GM18870 (cell line): ENCODE measurements around the gene TAS2R30.
"Not testable (repeated sequence)": the region's sequence is repeated elsewhere in the genome, so short reads cannot be mapped to it uniquely, and the experiment has no call there.

Experiments used
- ATAC-seq: cut with Tn5 transposase; IDR thresholded peaks from one replicate; pipeline ENCODE4 v1.9.1; 2021; ENCODE audit warnings: moderate library complexity; ENCODE audit not compliant: unreplicated experiment

Gene TAS2R30

DNA sequence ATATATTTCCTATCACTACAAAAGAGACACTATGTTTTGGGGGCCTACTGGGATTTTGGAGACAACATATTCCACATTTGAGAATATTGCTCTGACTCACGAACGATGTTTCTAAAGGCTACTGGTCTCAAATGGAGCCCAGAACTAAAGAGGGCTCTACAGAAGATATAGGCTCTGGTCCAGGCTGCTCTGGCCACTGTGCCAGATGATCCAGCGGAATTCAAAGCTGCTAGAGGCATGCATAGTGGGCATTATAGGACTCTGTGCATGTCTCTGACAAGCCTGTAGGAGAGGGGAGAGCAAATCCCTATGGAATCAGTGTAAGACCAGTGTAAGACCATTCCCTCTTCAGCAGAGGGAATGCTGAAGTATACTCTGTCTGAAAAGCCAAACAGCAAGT is 4.1 kb downstream of the TAS2R30 start:
- ATAC-seq = no peak

- not testable (repeated sequence) for ATAC-seq
Observed at GRCh38 chr12:11114130-11114529, 20.3 kb downstream of the TAS2R30 start.

DNA sequence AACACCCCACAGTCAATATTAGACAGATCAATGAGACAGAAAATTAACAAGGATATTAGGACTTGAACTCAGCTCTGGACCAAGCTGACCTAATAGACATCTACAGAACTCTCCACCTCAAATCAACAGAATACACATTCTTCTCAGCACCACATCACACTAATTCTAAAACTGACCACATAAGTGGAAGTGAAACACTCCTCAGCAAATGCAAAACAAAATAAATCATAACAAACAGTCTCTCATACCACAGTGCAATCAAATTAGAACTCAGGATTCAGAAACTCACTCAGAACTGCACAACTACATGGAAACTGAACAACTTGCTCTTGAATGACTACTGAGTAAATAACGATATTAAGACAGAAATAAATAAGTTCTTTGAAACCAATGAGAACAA is 23.2 kb downstream of the TAS2R30 start:
- ATAC-seq = not testable (repeated sequence)

DNA sequence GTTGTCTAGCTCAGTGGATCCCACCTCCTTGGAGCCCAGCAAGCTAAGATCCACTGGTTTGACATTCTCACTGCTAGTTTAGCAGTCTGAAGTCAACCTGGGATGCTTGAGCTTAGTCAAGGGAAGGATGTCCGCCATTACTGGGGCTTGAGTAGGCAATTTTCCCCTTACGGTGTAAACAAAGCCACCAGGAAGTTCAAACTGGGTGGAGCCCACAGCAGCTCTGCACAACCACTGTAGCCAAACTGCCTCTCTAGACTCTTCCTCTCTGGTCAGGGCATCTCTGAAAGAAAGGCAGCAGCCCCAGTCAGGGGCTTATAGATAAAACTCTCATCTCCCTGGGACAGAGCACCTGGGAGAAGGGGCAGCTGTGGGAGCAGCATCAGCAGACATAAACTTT is 25.6 kb downstream of the TAS2R30 start:
- ATAC-seq = no peak

GRCh38 chr12:11107719-11108118 is 26.7 kb downstream of the TAS2R30 start:
- ATAC-seq = no peak

- ATAC-seq = no peak
Observed at GRCh38 chr12:11106288-11106687, 28.2 kb downstream of the TAS2R30 start.

GRCh38 chr12:11105546-11105945 is 28.9 kb downstream of the TAS2R30 start:
- no peak for ATAC-seq

DNA sequence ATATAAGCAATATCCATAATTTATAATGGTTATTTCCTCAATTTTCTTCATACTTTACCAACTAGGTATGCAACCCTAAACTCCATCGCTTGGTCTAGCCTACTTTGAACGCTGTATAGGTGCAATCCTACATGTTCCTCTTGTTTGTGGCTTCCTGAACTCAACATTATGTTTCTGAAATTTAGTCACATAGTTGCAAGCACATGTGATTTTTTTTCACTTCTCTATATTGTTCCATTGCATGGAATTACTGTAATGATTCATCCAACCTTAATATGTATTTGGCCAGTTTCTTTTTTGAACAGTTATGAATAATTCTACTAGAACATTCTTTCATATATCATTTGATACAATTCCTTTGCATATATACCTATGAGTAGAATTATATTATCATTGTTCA is 39.5 kb downstream of the TAS2R30 start:
- peak; percentile 74 for ATAC-seq

- ATAC-seq = no peak
Observed at GRCh38 chr12:11092128-11092527, 42.3 kb downstream of the TAS2R30 start, which contains the start of gene TAS2R43. Gene TAS2R43, minus strand, starts transcription at chr12:11092313. Its CDS starts 84 bp downstream, at chr12:11092229.

DNA sequence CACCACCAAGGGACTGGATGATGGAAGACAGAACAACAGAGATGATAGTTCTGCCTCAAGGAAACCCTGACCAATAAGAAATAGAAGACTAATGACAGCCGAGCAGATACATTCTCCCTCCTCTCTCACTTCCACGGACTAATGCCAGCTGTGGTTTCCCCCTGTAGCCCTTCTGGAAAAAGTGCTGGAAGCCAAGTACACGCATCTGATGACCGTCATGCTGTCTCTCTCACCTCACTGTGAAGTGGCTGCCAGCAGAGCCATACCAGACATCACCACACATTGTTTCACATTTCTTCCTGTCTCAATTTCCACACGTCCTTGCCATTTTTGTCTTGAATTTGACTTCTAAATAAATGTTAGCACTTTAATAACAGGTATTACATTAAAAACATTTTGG is 45.2 kb downstream of the TAS2R30 start:
- no peak for ATAC-seq

DNA sequence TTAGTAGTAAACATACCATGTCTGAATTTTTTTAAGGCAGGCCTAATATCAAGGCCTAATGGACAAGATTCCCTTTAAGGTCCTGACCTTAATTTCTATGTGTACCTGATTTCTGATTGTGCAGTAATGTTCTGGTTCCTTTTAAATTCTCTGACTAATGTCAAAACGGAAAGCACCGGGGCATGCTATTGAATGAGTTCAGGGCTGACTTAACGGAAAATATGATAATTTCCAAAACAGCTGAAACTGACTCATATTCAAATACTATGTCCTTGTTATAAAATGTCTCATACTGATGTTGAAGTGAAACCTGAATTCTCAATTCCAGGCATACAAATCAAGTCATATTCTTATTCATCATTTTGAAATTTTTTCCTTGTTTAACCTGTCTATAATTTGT is 49.0 kb downstream of the TAS2R30 start:
- ATAC-seq = peak; percentile 85
